ENCODE measurements around the gene EXD1. TPM values are rescaled to one million over a fixed set of nuclear protein-coding genes. Genes with fewer than 3 reads are reported as not detected.

The EXD1 gene
- total and polyA plus RNA-seq, 2 experiments from 2014 or later: not detected

- no peak for DNase-seq (ENCODE audit: low read depth in 1 of 2, low spot score in 1 of 2)
- Histone ChIP-seq H3K27ac (no peak overlapping the region), H3K4me1 (ENCODE audit: low read depth) (no peaks in the 10 kb centered on the region), H3K27me3 (no peaks in the 10 kb centered on the region), H3K9me3 (ENCODE audit: low read depth) (no peaks in the 10 kb centered on the region), H3K4me3 (no peak overlapping the region), H3K36me3 (no peaks in the 10 kb centered on the region)
- TF ChIP-seq CTCF (IDR thresholded peaks at IDR 0.05; ENCODE audit: low read depth, low read length): no peak
These were observed 11.7 kb downstream of the EXD1 start for GRCh38 chr15:41218851-41219250.

GRCh38 chr15:41215708-41216107, 14.8 kb downstream of the EXD1 start:
- Histone ChIP-seq H3K27ac (no peak overlapping the region), H3K9me3 (ENCODE audit: low read depth) (no peaks in the 10 kb centered on the region), H3K36me3 (no peaks in the 10 kb centered on the region), H3K27me3 (no peaks in the 10 kb centered on the region), H3K4me1 (ENCODE audit: low read depth) (no peaks in the 10 kb centered on the region), H3K4me3 (no peak overlapping the region)
- DNase-seq (ENCODE audit: low read depth in 1 of 2, low spot score in 1 of 2): peak in 1 of 2 donors; percentile 14
- TF ChIP-seq CTCF (IDR thresholded peaks at IDR 0.05; ENCODE audit: low read depth, low read length): no peak

GRCh38 chr15:41207687-41208448, 22.7 kb downstream of the EXD1 start:
- DNase-seq (ENCODE audit: low read depth in 1 of 2, low spot score in 1 of 2): peak in 1 of 2 donors; percentile 23
- H3K4me1 ChIP-seq (ENCODE audit: low read depth): no peaks in the 10 kb centered on the region
- TF ChIP-seq CTCF (IDR thresholded peaks at IDR 0.05; ENCODE audit: low read depth, low read length): no peak
- H3K36me3 ChIP-seq: no peaks in the 10 kb centered on the region
- H3K27me3 ChIP-seq: no peaks in the 10 kb centered on the region
- no peaks in the 10 kb centered on the region for H3K9me3 ChIP-seq (ENCODE audit: low read depth)
- H3K27ac ChIP-seq: no peak overlapping the region
- no peak overlapping the region for H3K4me3 ChIP-seq

GRCh38 chr15:41205315-41205714, 25.2 kb downstream of the EXD1 start:
- Histone ChIP-seq H3K27me3 (no peaks in the 10 kb centered on the region), H3K4me1 (ENCODE audit: low read depth) (no peaks in the 10 kb centered on the region), H3K9me3 (ENCODE audit: low read depth) (no peaks in the 10 kb centered on the region), H3K27ac (no peak overlapping the region), H3K36me3 (no peaks in the 10 kb centered on the region), H3K4me3 (no peak overlapping the region)
- DNase-seq (ENCODE audit: low read depth in 1 of 2, low spot score in 1 of 2): no peak
- no peak for TF ChIP-seq CTCF (IDR thresholded peaks at IDR 0.05; ENCODE audit: low read depth, low read length)

GRCh38 chr15:41203395-41203794, 27.2 kb downstream of the EXD1 start:
- no peaks in the 10 kb centered on the region for H3K27me3 ChIP-seq
- no peak overlapping the region for H3K4me3 ChIP-seq
- no peak overlapping the region for H3K27ac ChIP-seq
- no peaks in the 10 kb centered on the region for H3K9me3 ChIP-seq (ENCODE audit: low read depth)
- H3K4me1 ChIP-seq (ENCODE audit: low read depth): no peaks in the 10 kb centered on the region
- H3K36me3 ChIP-seq: no peaks in the 10 kb centered on the region
- TF ChIP-seq CTCF (IDR thresholded peaks at IDR 0.05; ENCODE audit: low read depth, low read length): no peak
- DNase-seq (ENCODE audit: low read depth in 1 of 2, low spot score in 1 of 2): no peak

Measured in cardiac muscle cell (in vitro differentiated cells and primary cell).